ENCODE measurements around the gene CRKL. TPM values are rescaled to one million over a fixed set of nuclear protein-coding genes. Genes with fewer than 3 reads are reported as not detected.
A peak's percentile ranks its signal among the peaks of the same experiment; 100 is the strongest.

The CRKL gene
- total and polyA plus RNA-seq, 2 experiments from 2014 or later = 42.4 to 80.9 TPM

GRCh38 chr22:20885017-20885556, 32.1 kb upstream of the CRKL start:
- Histone ChIP-seq H3K27me3 (no peaks in the 10 kb centered on the region), H3K36me3 (peaks cover 12% of the 10 kb centered on the region), H3K4me1 (ENCODE audit: low read depth) (peaks cover 12% of the 10 kb centered on the region), H3K27ac (peak overlapping the region; percentile 87), H3K9me3 (ENCODE audit: low read depth) (no peaks in the 10 kb centered on the region), H3K4me3 (no peak overlapping the region)
- no peak for TF ChIP-seq CTCF (IDR thresholded peaks at IDR 0.05; ENCODE audit: low read depth, low read length)
- no peak for DNase-seq (ENCODE audit: low read depth in 1 of 2, low spot score in 1 of 2)

- Histone ChIP-seq H3K9me3 (ENCODE audit: low read depth) (no peaks in the 10 kb centered on the region), H3K4me3 (no peak overlapping the region), H3K4me1 (ENCODE audit: low read depth) (peaks cover 12% of the 10 kb centered on the region), H3K27me3 (no peaks in the 10 kb centered on the region), H3K36me3 (peaks cover 12% of the 10 kb centered on the region), H3K27ac (peak overlapping the region; percentile 87)
- peak; percentile 97 for TF ChIP-seq CTCF (IDR thresholded peaks at IDR 0.05; ENCODE audit: low read depth, low read length)
- peak; percentile 84 to 92 for DNase-seq (ENCODE audit: low read depth in 1 of 2, low spot score in 1 of 2)
Observed at GRCh38 chr22:20885557-20886323, 31.5 kb upstream of the CRKL start.

GRCh38 chr22:20887375-20887774, 29.8 kb upstream of the CRKL start:
- no peak for TF ChIP-seq CTCF (IDR thresholded peaks at IDR 0.05; ENCODE audit: low read depth, low read length)
- H3K27me3 ChIP-seq = no peaks in the 10 kb centered on the region
- DNase-seq (ENCODE audit: low read depth in 1 of 2, low spot score in 1 of 2) = no peak
- H3K27ac ChIP-seq = no peak overlapping the region
- peaks cover 10% of the 10 kb centered on the region for H3K36me3 ChIP-seq
- H3K4me3 ChIP-seq = no peak overlapping the region
- no peaks in the 10 kb centered on the region for H3K9me3 ChIP-seq (ENCODE audit: low read depth)
- H3K4me1 ChIP-seq (ENCODE audit: low read depth) = peaks cover 12% of the 10 kb centered on the region

GRCh38 chr22:20889025-20889704, 28.0 kb upstream of the CRKL start:
- peaks cover 12% of the 10 kb centered on the region for H3K4me1 ChIP-seq (ENCODE audit: low read depth)
- no peak overlapping the region for H3K27ac ChIP-seq
- no peaks in the 10 kb centered on the region for H3K27me3 ChIP-seq
- peaks cover 10% of the 10 kb centered on the region for H3K36me3 ChIP-seq
- no peak for DNase-seq (ENCODE audit: low read depth in 1 of 2, low spot score in 1 of 2)
- no peak for TF ChIP-seq CTCF (IDR thresholded peaks at IDR 0.05; ENCODE audit: low read depth, low read length)
- H3K4me3 ChIP-seq = no peak overlapping the region
- no peaks in the 10 kb centered on the region for H3K9me3 ChIP-seq (ENCODE audit: low read depth)

GRCh38 chr22:20889904-20890540, 27.2 kb upstream of the CRKL start:
- Histone ChIP-seq H3K36me3 (peaks cover 10% of the 10 kb centered on the region), H3K4me3 (no peak overlapping the region), H3K27me3 (no peaks in the 10 kb centered on the region), H3K4me1 (ENCODE audit: low read depth) (peaks cover 10% of the 10 kb centered on the region), H3K27ac (no peak overlapping the region), H3K9me3 (ENCODE audit: low read depth) (no peaks in the 10 kb centered on the region)
- TF ChIP-seq CTCF (IDR thresholded peaks at IDR 0.05; ENCODE audit: low read depth, low read length) = no peak
- no peak for DNase-seq (ENCODE audit: low read depth in 1 of 2, low spot score in 1 of 2)

Data from cardiac muscle cell (in vitro differentiated cells and primary cell).